Nephron (organoid): ENCODE data around the gene NUDT7.

ENCODE experiments used
- H3K27ac Mint-ChIP-seq, 3 experiments: 2 replicates each; pipeline ENCODE4 v1.8.0; 2020; ENCODE audit warnings: mixed read lengths in 3 of 3, mild to moderate bottlenecking in 2 of 3, moderate library complexity in 1 of 3
- H3K27me3 Mint-ChIP-seq: 2 replicates; pipeline ENCODE4 v1.8.0; 2021; ENCODE audit warnings: low read depth, mild to moderate bottlenecking, moderate library complexity, mixed read lengths
- H3K36me3 Mint-ChIP-seq: 2 replicates; pipeline ENCODE4 v1.8.0; 2020; ENCODE audit warnings: low read depth, mixed read lengths
- H3K4me1 Mint-ChIP-seq: 2 replicates; pipeline ENCODE4 v1.8.0; 2020; ENCODE audit warnings: mixed read lengths
- H3K4me3 Mint-ChIP-seq, 3 experiments: 2 replicates each; pipeline ENCODE4 v1.8.0; 2020; ENCODE audit warnings: mild to moderate bottlenecking in 3 of 3, mixed read lengths in 3 of 3, moderate library complexity in 2 of 3
- H3K9me3 Mint-ChIP-seq: 2 replicates; pipeline ENCODE4 v1.8.0; 2020; ENCODE audit warnings: mixed read lengths
- CTCF ChIP-seq, 3 experiments: fragments of 200-600 bp; sonication (generic); IDR thresholded peaks; one replicate each; pipeline ENCODE4 v1.5.0; 2021; ENCODE audit warnings: antibody characterized with exemption in 3 of 3; ENCODE audit not compliant: unreplicated experiment in 3 of 3

Gene NUDT7

GRCh38 chr16:77711179-77711578 is 11.1 kb upstream of the NUDT7 start:
- Mint-ChIP-seq H3K4me1 (no peaks in the 10 kb centered on the region), H3K27me3 (no peaks in the 10 kb centered on the region), H3K9me3 (no peaks in the 10 kb centered on the region), H3K27ac (no peak overlapping the region), H3K4me3 (no peak overlapping the region), H3K36me3 (no peaks in the 10 kb centered on the region)
- TF ChIP-seq CTCF (IDR thresholded peaks at IDR 0.05; ENCODE audit: unreplicated experiment in 3 of 3), result no peak

- no peaks in the 10 kb centered on the region for H3K4me1 Mint-ChIP-seq
- no peak overlapping the region for H3K4me3 Mint-ChIP-seq
These were observed 10.5 kb upstream of the NUDT7 start for GRCh38 chr16:77711775-77712174.

GRCh38 chr16:77715145-77715544 is 7.2 kb upstream of the NUDT7 start:
- H3K4me1 Mint-ChIP-seq, result no peaks in the 10 kb centered on the region
- no peak for TF ChIP-seq CTCF (IDR thresholded peaks at IDR 0.05; ENCODE audit: unreplicated experiment in 3 of 3)
- no peak overlapping the region for H3K27ac Mint-ChIP-seq

More at GRCh38 chr16:77711775-77712174, 10.5 kb upstream of the NUDT7 start:
- TF ChIP-seq CTCF (IDR thresholded peaks at IDR 0.05; ENCODE audit: unreplicated experiment in 3 of 3), result no peak
- H3K27me3 Mint-ChIP-seq, result no peaks in the 10 kb centered on the region
- no peaks in the 10 kb centered on the region for H3K36me3 Mint-ChIP-seq
- no peak overlapping the region for H3K27ac Mint-ChIP-seq
- H3K9me3 Mint-ChIP-seq, result no peaks in the 10 kb centered on the region

GRCh38 chr16:77721752-77722308 is 484 bp upstream of the NUDT7 start:
- H3K4me1 Mint-ChIP-seq, result peaks cover 9% of the 10 kb centered on the region
- peak overlapping the region; percentile 3 to 80 (median 8) for H3K27ac Mint-ChIP-seq
- H3K4me3 Mint-ChIP-seq, result peak overlapping the region; percentile 80 to 89 (median 85)
- TF ChIP-seq CTCF (IDR thresholded peaks at IDR 0.05; ENCODE audit: unreplicated experiment in 3 of 3), result no peak
- H3K27me3 Mint-ChIP-seq, result no peaks in the 10 kb centered on the region
- no peaks in the 10 kb centered on the region for H3K36me3 Mint-ChIP-seq
- no peaks in the 10 kb centered on the region for H3K9me3 Mint-ChIP-seq

More at GRCh38 chr16:77715145-77715544, 7.2 kb upstream of the NUDT7 start:
- Mint-ChIP-seq H3K9me3 (no peaks in the 10 kb centered on the region), H3K36me3 (no peaks in the 10 kb centered on the region), H3K4me3 (no peak overlapping the region), H3K27me3 (no peaks in the 10 kb centered on the region)

GRCh38 chr16:77723108-77723514 is 797 bp downstream of the NUDT7 start:
- Mint-ChIP-seq H3K4me1 (peaks cover 9% of the 10 kb centered on the region), H3K36me3 (no peaks in the 10 kb centered on the region), H3K9me3 (no peaks in the 10 kb centered on the region), H3K27me3 (no peaks in the 10 kb centered on the region), H3K4me3 (peak overlapping the region; percentile 80 to 89 (median 85)), H3K27ac (peak overlapping the region in 2 of 3 experiments; percentile 52 to 80)
- TF ChIP-seq CTCF (IDR thresholded peaks at IDR 0.05; ENCODE audit: unreplicated experiment in 3 of 3), result no peak

DNA sequence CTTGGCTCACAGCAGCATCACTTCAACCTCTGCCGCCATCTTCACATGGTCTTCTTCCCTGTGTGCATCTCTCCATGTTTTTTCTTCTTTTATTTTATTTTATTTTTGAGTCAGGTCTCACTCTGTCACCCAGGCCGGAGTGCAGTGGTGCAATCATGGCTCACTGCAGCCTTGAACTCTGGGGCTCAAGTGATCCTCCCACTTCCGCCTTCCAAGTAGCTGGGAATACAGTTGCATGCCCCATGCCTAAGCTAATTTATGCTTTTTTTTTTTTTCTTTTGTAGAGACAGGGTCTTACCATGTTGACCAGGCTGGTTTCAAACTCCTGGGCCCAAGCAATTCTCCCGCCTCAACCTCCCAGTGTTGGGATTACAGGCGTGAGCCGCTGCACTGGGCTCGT is 1.9 kb downstream of the NUDT7 start:
- peak overlapping the region; percentile 71 to 85 (median 80) for H3K4me3 Mint-ChIP-seq
- H3K36me3 Mint-ChIP-seq, result no peaks in the 10 kb centered on the region
- no peak overlapping the region for H3K27ac Mint-ChIP-seq
- H3K4me1 Mint-ChIP-seq, result peaks cover 9% of the 10 kb centered on the region
- TF ChIP-seq CTCF (IDR thresholded peaks at IDR 0.05; ENCODE audit: unreplicated experiment in 3 of 3), result no peak
- no peaks in the 10 kb centered on the region for H3K27me3 Mint-ChIP-seq
- H3K9me3 Mint-ChIP-seq, result no peaks in the 10 kb centered on the region
